H9 (cell line): ENCODE results near the gene EPS15. TPM values are rescaled to one million over a fixed set of nuclear protein-coding genes. Genes with fewer than 3 reads are reported as not detected.
A peak's percentile ranks its signal among the peaks of the same experiment; 100 is the strongest.

ENCODE experiments used
- DNase-seq: peaks from one replicate; pipeline ENCODE4 v3.0.0-alpha.2; 2017
- H2AFZ ChIP-seq: one replicate; pipeline ENCODE4 v1.6.1; 2013; ENCODE audit warnings: mild to moderate bottlenecking, low read length, control low read depth, moderate library complexity
- H2AK5ac ChIP-seq: 2 replicates; pipeline ENCODE4 v1.6.1; 2013; ENCODE audit warnings: low read length, control low read depth, mixed read lengths; ENCODE audit not compliant: insufficient read length
- H2BK120ac ChIP-seq: one replicate; pipeline ENCODE4 v1.6.1; 2013; ENCODE audit warnings: low read depth, mild to moderate bottlenecking, low read length, control low read depth, inconsistent platforms; ENCODE audit not compliant: poor library complexity, severe bottlenecking
- H2BK12ac ChIP-seq: 2 replicates; pipeline ENCODE4 v1.6.1; 2013; ENCODE audit warnings: low read length, control low read depth, mixed read lengths, low read depth; ENCODE audit not compliant: insufficient read length
- H2BK15ac ChIP-seq: 2 replicates; pipeline ENCODE4 v1.6.1; 2013; ENCODE audit warnings: low read depth, low read length, control low read depth
- H2BK20ac ChIP-seq: one replicate; pipeline ENCODE4 v1.6.1; 2013; ENCODE audit warnings: low read depth, mild to moderate bottlenecking, low read length, control low read depth, inconsistent platforms; ENCODE audit not compliant: poor library complexity, severe bottlenecking
- H2BK5ac ChIP-seq: 2 replicates; pipeline ENCODE4 v1.6.1; 2013; ENCODE audit warnings: low read length, control low read depth, mixed read lengths; ENCODE audit not compliant: insufficient read length
- H3K14ac ChIP-seq: 2 replicates; pipeline ENCODE4 v1.6.1; 2013; ENCODE audit warnings: low read length, control low read depth; ENCODE audit not compliant: insufficient read depth
- H3K18ac ChIP-seq: 2 replicates; pipeline ENCODE4 v1.6.1; 2013; ENCODE audit warnings: low read depth, mild to moderate bottlenecking, mixed read lengths, low read length, control low read depth; ENCODE audit not compliant: insufficient read length
- H3K23ac ChIP-seq: 2 replicates; pipeline ENCODE4 v1.6.1; 2013; ENCODE audit warnings: low read length, control low read depth, mixed read lengths, low read depth; ENCODE audit not compliant: insufficient read length
- H3K23me2 ChIP-seq: 2 replicates; pipeline ENCODE4 v1.6.1; 2013; ENCODE audit warnings: low read depth, mild to moderate bottlenecking, mixed read lengths, low read length, control low read depth; ENCODE audit not compliant: insufficient read length, poor library complexity, severe bottlenecking
- H3K27ac ChIP-seq: 2 replicates; pipeline ENCODE4 v1.5.1; 2013; ENCODE audit warnings: low read length, control low read depth, mixed read lengths, low read depth; ENCODE audit not compliant: insufficient read length
- H3K27me3 ChIP-seq: 2 replicates; pipeline ENCODE4 v1.6.1; 2013; ENCODE audit warnings: low read length, control low read depth, inconsistent platforms; ENCODE audit not compliant: insufficient read depth
- H3K4ac ChIP-seq: 2 replicates; pipeline ENCODE4 v1.6.1; 2013; ENCODE audit warnings: low read depth, mild to moderate bottlenecking, control low read depth, inconsistent platforms, low read length, moderate library complexity
- H3K4me1 ChIP-seq: 2 replicates; pipeline ENCODE4 v1.6.1; 2013; ENCODE audit warnings: low read length, control low read depth, inconsistent platforms; ENCODE audit not compliant: insufficient read depth
- H3K4me2 ChIP-seq: 2 replicates; pipeline ENCODE4 v1.6.1; 2013; ENCODE audit warnings: low read length, control low read depth, mixed read lengths; ENCODE audit not compliant: insufficient read length, insufficient read depth
- H3K56ac ChIP-seq: 2 replicates; pipeline ENCODE4 v1.6.1; 2013; ENCODE audit warnings: low read depth, mild to moderate bottlenecking, mixed read lengths, low read length, control low read depth; ENCODE audit not compliant: insufficient read length
- H3K79me1 ChIP-seq: 2 replicates; pipeline ENCODE4 v1.6.1; 2013; ENCODE audit warnings: low read depth, mild to moderate bottlenecking, moderate library complexity, low read length, control low read depth, inconsistent platforms; ENCODE audit not compliant: insufficient read depth, poor library complexity, severe bottlenecking
- H3K79me2 ChIP-seq: 2 replicates; pipeline ENCODE4 v1.6.1; 2013; ENCODE audit warnings: low read length, control low read depth, inconsistent platforms; ENCODE audit not compliant: insufficient read depth
- H3K9ac ChIP-seq: 2 replicates; pipeline ENCODE4 v1.6.1; 2013; ENCODE audit warnings: low read length, control low read depth, mixed read lengths; ENCODE audit not compliant: insufficient read length; ENCODE audit errors: extremely low read depth
- H3K9me3 ChIP-seq: one replicate; pipeline ENCODE4 v1.6.1; 2013; ENCODE audit warnings: low read depth, low read length, inconsistent platforms; ENCODE audit not compliant: control insufficient read depth
- H3T11ph ChIP-seq: one replicate; pipeline ENCODE4 v1.6.1; 2013; ENCODE audit warnings: mild to moderate bottlenecking, low read length, control low read depth, inconsistent platforms
- H4K20me1 ChIP-seq: one replicate; pipeline ENCODE4 v1.6.1; 2013; ENCODE audit not compliant: control insufficient read depth, insufficient read length, insufficient read depth
- H4K5ac ChIP-seq: 2 replicates; pipeline ENCODE4 v1.6.1; 2013; ENCODE audit warnings: low read depth, mild to moderate bottlenecking, mixed read lengths, low read length, control low read depth; ENCODE audit not compliant: insufficient read length
- H4K8ac ChIP-seq: replicated peaks from 2 replicates; pipeline ENCODE4 v1.6.1; 2013; ENCODE audit warnings: low read length, control low read depth, mixed read lengths, low read depth; ENCODE audit not compliant: insufficient read length
- H4K91ac ChIP-seq: 2 replicates; pipeline ENCODE4 v1.6.1; 2013; ENCODE audit warnings: low read depth, mild to moderate bottlenecking, moderate library complexity, mixed read lengths, low read length, control low read depth; ENCODE audit not compliant: insufficient read length
- H3K27ac Mint-ChIP-seq, 3 experiments: 2 replicates in 2 of 3; 3 replicates in 1 of 3; pipeline ENCODE4 v1.8.0; 2020 to 2021; ENCODE audit warnings: mixed read lengths in 3 of 3, mild to moderate bottlenecking in 1 of 3, moderate library complexity in 1 of 3
- H3K27me3 Mint-ChIP-seq: 2 replicates; pipeline ENCODE4 v1.8.0; 2021; ENCODE audit warnings: low read depth, mild to moderate bottlenecking, moderate library complexity, mixed read lengths
- H3K36me3 Mint-ChIP-seq, 3 experiments: 2 replicates in 2 of 3; 3 replicates in 1 of 3; pipeline ENCODE4 v1.8.0; 2020 to 2021; ENCODE audit warnings: low read depth in 3 of 3, mixed read lengths in 3 of 3; ENCODE audit not compliant: insufficient read depth in 1 of 3
- H3K4me1 Mint-ChIP-seq, 2 experiments: 2 replicates each; pipeline ENCODE4 v1.8.0; 2020; ENCODE audit warnings: mixed read lengths in 2 of 2
- H3K4me3 Mint-ChIP-seq, 2 experiments: 2 replicates in 1 of 2; 3 replicates in 1 of 2; pipeline ENCODE4 v1.8.0; 2020 to 2021; ENCODE audit warnings: mild to moderate bottlenecking in 2 of 2, mixed read lengths in 2 of 2, moderate library complexity in 1 of 2
- H3K9me3 Mint-ChIP-seq, 2 experiments: 2 replicates in 1 of 2; 3 replicates in 1 of 2; pipeline ENCODE4 v1.8.0; 2020; ENCODE audit warnings: mild to moderate bottlenecking in 2 of 2, mixed read lengths in 2 of 2, moderate library complexity in 1 of 2
- CTCF ChIP-seq: fragments of 200-600 bp; sonication (generic); conservative IDR thresholded peaks from 3 replicates; pipeline ENCODE4 v1.8.0; 2021; ENCODE audit warnings: antibody characterized with exemption, mild to moderate bottlenecking
- WGBS: extraction: QIAGEN DNeasy Blood & Tissue Kit; methylation state at CpG from one replicate; pipeline ENCODE4 v1.1.7; 2013; ENCODE audit warnings: missing lambda C conversion rate, low lambda C conversion rate, mixed read lengths; ENCODE audit not compliant: insufficient read length; ENCODE audit errors: extremely low coverage; 5-methylcytosine and 5-hydroxymethylcytosine counted together
- total RNA-seq: library from RNA; stranded (reverse); gene quantifications from 2 replicates; pipeline ENCODE4 v1.2.1, GENCODE V29; 2021

Gene EPS15
- total RNA-seq, 1 experiment from 2014 or later = 44.1 TPM

GRCh38 chr1:51317798-51318197, 201.3 kb downstream of the EPS15 start:
- Histone ChIP-seq H2BK120ac (no peak overlapping the region), H3K18ac (no peak overlapping the region), H4K5ac (no peak overlapping the region), H3K79me1 (no peaks in the 10 kb centered on the region), H2AFZ (no peak overlapping the region), H2BK15ac (no peak overlapping the region), H4K8ac (no peak overlapping the region), H2BK5ac (no peak overlapping the region), H3K4ac (no peak overlapping the region), H3K23me2 (no peaks in the 10 kb centered on the region), H2BK12ac (no peak overlapping the region), H3K56ac (no peak overlapping the region), H3T11ph (no peak overlapping the region), H3K27ac (no peak overlapping the region), H2AK5ac (no peak overlapping the region), H3K27me3 (no peaks in the 10 kb centered on the region), H3K4me1 (no peaks in the 10 kb centered on the region), H3K14ac (no peak overlapping the region), H3K9ac (no peak overlapping the region), H3K9me3 (no peaks in the 10 kb centered on the region), H2BK20ac (no peak overlapping the region), H3K4me2 (no peak overlapping the region), H3K23ac (no peak overlapping the region), H4K20me1 (no peaks in the 10 kb centered on the region), H3K79me2 (no peaks in the 10 kb centered on the region), H4K91ac (no peak overlapping the region)
- Mint-ChIP-seq H3K4me1 (peaks cover 19 to 28% of the 10 kb centered on the region in 2 experiments), H3K4me3 (no peak overlapping the region), H3K36me3 (no peaks in the 10 kb centered on the region), H3K9me3 (no peaks in the 10 kb centered on the region), H3K27ac (peak overlapping the region in 1 of 3 experiments; percentile 78; a peak in 2 of 7 replicates), H3K27me3 (no peaks in the 10 kb centered on the region)
- no peak for DNase-seq
- WGBS = no CpG with 5 or more reads among the region's 7 CpGs
- TF ChIP-seq CTCF = no peak
